HG02943 (cell line): Measurements from ENCODE around the gene C16orf96.

Experiments used
- ATAC-seq: cut with Tn5 transposase; IDR thresholded peaks from one replicate; pipeline ENCODE4 v1.9.1; 2021; ENCODE audit warnings: mild to moderate bottlenecking, low read depth, moderate library complexity; ENCODE audit not compliant: unreplicated experiment

Gene C16orf96

GRCh38 chr16:4640572-4641305 lies 84.6 kb downstream of the C16orf96 start:
- ATAC-seq, result no peak

- ATAC-seq, result no peak
Observed at GRCh38 chr16:4641306-4641687, 85.2 kb downstream of the C16orf96 start.

GRCh38 chr16:4641895-4642294 lies 85.8 kb downstream of the C16orf96 start:
- ATAC-seq, result no peak

GRCh38 chr16:4646773-4647643 lies 90.9 kb downstream of the C16orf96 start:
- ATAC-seq, result no peak

- ATAC-seq, result no peak
Observed at GRCh38 chr16:4647644-4647980, 91.5 kb downstream of the C16orf96 start.

GRCh38 chr16:4648917-4649316 lies 92.8 kb downstream of the C16orf96 start:
- no peak for ATAC-seq

GRCh38 chr16:4649744-4650442 lies 93.8 kb downstream of the C16orf96 start:
- ATAC-seq, result no peak
